CD1c-positive myeloid dendritic cell (primary cell): ENCODE results near the gene DERL3.

ENCODE experiments used
- DNase-seq: peaks from one replicate; pipeline ENCODE4 v3.0.0-alpha.2; 2016; ENCODE audit errors: extremely low spot score

The DERL3 gene

GRCh38 chr22:23847310-23847920, 8.6 kb upstream of the DERL3 start:
- DNase-seq, result no peak

GRCh38 chr22:23846081-23846469, 7.3 kb upstream of the DERL3 start:
- DNase-seq, result no peak

DNA sequence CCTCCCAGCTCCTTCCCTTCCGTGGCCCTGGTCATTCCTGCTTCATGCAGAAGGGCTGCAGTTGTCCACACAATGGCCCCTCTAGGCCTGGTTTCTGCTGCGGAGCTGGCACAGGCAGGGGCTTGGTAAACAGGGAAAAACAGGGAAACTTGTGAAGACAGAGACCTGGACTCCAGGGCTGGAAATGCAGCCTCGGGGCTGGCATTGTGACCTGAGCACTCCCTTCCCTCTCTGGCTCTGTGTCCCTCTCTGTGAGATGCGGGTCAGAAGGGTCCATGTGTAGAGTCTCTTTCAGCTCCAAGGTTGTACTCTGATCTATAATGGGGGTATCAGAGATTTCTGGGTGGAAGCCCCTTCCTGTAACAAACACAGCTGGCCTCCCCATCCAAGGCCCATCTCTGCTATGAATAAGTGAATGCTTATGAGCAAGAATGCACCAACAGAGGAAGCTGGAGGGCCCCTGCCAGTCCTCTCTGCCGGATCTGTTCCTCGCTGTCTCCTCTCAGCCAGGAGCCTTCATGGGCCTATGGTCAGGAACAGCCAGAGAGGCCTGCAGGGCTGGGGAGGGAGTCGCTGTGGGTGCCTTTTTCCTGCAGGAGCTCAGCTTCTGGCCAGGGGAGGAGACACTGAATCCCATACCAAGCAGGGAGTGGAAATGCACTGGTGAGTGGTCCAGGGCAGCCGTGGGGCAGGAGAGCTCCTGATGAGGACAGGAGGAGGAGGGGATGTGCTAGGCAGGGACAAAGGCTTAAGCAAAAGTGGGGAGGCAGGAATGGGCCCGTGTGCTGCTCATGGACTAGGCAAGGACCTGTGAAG, 6.7 kb upstream of the DERL3 start:
- DNase-seq, result no peak

- no peak for DNase-seq
Observed at GRCh38 chr22:23844739-23845202, 6.0 kb upstream of the DERL3 start.

DNA sequence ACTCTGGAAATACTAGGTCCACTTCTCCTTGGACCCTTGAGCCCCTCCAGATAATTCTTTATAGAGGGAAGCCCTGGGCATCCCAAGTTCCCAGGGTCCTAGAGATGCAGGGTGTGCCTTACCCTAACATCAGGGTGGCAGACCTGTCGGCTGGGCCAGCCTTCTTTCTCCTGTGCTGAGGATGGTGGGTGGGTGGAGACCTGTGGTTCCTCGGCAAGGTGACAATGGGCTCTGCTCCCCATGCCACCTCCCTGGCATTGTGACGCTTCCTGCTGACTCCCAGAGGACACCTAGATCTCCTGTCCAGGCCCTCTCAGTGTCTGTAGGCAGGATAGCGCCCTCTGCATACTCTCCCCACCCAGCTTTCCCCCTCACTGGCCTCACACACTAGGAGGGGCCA, 3.8 kb upstream of the DERL3 start:
- DNase-seq, result no peak

DNA sequence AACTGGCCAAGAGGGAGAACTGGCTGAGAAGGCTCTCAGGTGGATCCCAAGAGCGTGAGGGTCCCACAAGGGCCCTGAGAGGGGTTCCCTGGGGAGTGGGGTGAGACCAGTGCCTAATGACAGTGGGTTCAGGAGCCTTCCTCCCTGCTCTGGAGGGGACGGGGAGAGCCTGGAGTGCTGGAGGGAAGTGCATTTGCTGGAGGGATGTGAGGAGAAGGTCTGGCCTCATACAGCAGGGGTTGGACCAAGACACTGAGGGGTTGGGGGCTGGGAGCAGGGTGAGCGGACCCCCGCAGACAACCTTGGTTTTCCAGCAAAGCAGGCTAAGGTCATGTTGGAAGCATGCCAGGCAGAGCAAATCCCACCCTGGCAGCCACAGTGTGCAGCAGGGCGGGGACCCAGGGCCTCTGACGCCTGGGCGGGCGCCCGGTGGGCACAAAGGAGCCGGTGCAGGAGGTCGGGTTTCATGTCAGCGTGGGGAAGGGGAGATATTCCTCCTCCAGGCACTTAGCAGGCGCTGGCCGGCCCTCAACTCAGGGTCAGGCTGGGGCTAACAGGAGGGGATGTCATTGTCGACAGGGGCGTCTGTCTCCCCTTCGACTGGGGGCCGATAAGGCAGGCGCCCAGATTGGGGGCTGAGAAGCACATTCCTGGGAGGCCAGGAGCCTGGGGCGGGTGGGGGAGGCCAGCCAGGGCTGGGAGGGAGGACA, 3.1 kb upstream of the DERL3 start:
- DNase-seq, result no peak

- DNase-seq, result no peak
Observed at GRCh38 chr22:23841292-23841691, 2.5 kb upstream of the DERL3 start.

DNA sequence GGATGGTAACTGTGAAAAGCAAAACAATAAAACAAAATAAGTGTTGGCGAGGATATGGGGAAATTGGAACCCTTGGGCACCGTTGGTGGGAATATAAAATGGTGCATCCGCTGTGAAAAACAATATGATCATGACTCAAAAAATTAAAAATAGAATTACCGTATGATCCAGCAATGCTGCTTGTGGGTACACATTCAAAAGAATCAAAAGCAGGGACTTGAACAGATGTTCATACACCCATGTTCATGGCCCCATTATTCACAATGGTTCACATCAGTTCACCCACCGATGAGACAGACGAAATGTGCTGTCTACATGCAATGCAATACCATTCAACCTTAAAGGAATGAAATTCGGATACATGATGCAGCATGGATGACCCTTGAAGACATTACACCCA, 1.2 kb upstream of the DERL3 start:
- no peak for DNase-seq

GRCh38 chr22:23837911-23838680, 710 bp downstream of the DERL3 start:
- peak; percentile 53 for DNase-seq

DNA sequence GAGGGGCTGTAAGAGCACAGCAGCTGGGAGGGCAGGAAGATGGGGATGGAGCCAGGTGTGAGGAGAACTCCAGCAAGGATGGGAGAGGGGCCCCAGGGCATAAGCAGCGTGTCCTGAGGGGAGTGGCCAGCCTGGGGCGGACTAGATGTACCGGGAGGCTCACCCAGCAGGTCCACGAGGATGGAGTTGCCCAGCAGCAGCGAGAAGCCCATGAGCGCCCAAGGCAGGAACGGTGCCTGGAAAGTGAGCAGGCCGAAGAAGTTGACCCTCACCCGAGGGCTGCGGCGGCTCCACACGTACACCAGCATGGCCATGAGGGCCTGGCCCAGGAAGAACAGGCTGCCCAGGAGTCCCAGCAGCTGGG, 1.3 kb downstream of the DERL3 start:
- DNase-seq, result no peak

DNA sequence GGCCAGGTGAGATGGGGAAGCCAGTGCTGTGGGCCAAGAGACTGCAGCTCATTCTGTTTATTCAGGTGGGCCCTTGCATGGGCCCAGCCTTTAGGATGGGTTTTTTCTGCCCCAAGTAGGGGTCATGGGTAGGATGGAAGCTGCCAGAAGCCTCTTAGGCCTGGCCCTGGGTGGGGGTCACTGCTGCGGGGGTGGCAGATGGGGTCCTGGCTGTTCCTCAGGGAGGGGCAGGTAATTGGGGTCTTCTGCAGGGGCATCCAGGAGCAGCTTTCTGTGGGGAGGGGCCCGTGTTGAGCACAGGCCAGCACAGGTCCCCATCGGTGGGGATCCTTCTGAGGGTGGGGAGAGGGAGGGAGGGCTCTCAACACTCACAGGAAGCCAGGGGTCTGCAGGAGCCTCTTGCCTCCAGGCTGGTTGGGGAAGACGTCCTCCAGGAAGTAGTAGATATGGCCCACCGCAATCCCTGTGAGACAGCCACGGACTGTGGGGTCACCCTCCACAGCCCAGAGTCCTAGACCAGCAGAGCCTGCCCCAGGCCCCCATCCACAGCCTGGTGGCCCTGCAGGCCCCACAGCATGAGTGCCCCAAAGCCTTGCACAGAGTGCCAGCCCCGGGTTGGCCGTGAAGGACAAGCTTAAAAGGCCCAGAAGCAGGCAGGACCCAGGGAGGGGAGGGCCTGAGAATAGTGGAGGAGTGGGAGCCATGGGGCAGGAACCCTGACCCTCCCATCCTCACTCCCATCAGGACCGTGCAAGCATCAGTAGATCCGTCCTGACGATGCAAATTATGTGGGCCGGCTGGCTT, 1.9 kb downstream of the DERL3 start:
- no peak for DNase-seq

DNA sequence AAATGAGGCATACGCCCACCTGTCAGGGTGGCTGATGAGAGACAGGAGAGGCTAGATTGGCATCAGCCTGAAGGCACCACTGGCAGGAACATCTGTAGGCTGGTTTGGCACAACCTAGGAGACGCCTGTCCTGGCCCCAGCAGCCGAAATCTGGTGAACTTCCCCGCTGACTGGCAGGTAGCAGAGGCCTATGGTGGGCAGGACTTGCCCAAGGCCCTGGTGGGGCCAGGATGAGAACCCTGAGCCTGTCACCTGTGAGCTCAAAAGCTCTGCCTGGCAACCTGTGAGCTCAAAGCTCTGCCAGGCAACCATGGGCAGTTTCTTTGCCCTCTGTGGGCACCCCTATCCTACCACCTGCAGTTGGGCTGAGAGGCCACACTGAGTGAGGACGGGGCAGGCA, 2.5 kb downstream of the DERL3 start:
- no peak for DNase-seq

DNA sequence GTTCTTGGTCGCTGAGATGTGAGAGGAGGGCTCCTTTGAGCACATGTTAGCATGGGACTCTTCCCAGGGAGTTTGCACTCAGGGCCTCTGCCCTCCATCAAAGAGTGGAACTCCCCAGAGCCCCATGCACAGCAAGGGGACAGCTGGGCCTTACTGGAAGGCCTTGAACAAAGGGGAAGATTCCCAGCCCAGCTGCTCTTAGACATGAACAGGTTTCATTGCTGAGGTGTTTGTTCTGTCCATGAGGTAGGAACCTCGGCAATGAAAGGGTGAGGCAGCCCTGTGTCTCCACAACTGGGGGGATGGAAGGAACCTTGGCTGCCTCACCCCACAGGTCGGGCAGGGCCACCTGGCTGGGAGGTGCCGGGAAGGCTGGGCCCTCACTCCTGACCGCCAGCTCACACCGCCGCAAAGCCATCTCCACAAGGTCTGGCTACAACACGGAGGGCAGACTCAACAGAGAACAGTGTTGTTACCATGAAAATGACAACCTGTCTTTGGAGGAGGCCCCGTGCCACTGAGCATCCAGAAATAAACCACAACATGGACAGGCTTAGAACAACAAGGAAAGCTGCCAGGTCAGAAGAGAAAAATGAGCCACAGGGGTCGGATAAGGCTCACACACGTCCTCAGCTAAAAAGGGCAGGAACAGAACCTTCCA, 3.2 kb downstream of the DERL3 start:
- no peak for DNase-seq

DNA sequence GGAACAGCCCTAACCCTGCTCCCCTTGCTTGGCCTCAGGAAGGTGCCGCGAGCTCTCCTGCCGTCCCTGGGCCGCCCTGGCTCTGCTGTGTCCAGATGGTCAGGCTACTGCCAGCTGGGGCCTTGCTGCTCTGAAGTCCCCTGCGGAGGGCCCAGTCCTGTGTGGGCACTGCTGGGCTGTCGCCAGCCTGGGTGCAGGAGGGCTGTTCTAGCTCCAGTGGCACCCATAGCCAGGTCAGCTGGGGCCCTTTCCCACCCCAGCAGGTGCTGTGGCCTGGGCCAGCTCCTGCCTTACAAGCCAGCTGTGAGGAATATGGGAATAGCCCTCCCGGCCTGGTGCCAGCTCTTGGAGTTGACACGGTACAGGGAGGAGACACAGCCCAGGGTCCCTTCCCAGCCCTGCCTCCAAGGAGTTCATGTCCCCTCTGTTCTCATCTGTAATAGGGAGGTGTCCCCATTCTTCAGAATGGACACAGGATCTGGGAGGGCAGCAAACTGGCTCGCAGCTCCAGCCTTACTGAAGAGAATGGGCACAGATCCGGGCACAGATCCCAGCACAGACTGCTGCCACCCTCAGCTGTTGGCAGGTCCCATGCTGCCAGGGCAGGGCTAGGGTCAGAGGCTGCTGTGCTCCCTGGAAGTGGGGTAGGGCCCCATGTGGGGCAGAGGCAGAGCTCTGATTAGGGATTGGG, 3.9 kb downstream of the DERL3 start:
- DNase-seq, result no peak

GRCh38 chr22:23834406-23834792, 4.4 kb downstream of the DERL3 start:
- no peak for DNase-seq

DNA sequence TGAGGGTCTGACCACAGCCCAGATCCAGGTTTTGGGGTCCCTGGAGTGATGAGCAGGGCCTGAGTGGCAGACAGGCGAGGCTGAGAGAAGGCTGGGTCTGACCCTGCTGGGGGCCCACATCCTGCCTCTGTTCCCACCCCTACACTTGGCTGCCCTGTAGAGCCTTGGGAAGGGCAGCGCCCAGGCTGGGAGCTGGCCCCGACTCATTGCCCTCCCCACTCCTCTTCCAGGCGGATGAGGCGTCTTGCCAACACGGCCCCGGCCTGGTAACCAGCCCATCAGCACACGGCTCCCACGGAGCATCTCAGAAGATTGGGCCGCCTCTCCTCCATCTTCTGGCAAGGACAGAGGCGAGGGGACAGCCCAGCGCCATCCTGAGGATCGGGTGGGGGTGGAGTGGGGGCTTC, 4.9 kb downstream of the DERL3 start:
- DNase-seq, result no peak

GRCh38 chr22:23833017-23833751, 5.6 kb downstream of the DERL3 start:
- DNase-seq, result no peak

- no peak for DNase-seq
Observed at GRCh38 chr22:23832226-23833016, 6.4 kb downstream of the DERL3 start.

- DNase-seq, result no peak
Observed at GRCh38 chr22:23831781-23832180, 7.0 kb downstream of the DERL3 start.
